Coronary artery (tissue), 2 donors: ENCODE measurements around the gene TAP1.
A peak's percentile ranks its signal among the peaks of the same experiment; 100 is the strongest.

Source experiments
- DNase-seq: peaks from one replicate; pipeline ENCODE4 v3.0.0-alpha.2; 2017; ENCODE audit warnings: low spot score
- H3K27ac ChIP-seq, 2 donors: fragments of 200-600 bp; sonication (generic); one replicate each; pipeline ENCODE4 v1.5.1; 2016 to 2019
- H3K4me3 ChIP-seq: fragments of 200-600 bp; sonication (generic); 2 replicates; pipeline ENCODE4 v1.5.1; 2016; ENCODE audit warnings: mild to moderate bottlenecking, moderate library complexity
- TF ChIP-seq, protein P1 (sequence below): fragments of 200-600 bp; sonication (generic); IDR thresholded peaks from one replicate; pipeline ENCODE4 v1.5.1; 2019; ENCODE audit warnings: antibody characterized with exemption

Gene TAP1

DNA sequence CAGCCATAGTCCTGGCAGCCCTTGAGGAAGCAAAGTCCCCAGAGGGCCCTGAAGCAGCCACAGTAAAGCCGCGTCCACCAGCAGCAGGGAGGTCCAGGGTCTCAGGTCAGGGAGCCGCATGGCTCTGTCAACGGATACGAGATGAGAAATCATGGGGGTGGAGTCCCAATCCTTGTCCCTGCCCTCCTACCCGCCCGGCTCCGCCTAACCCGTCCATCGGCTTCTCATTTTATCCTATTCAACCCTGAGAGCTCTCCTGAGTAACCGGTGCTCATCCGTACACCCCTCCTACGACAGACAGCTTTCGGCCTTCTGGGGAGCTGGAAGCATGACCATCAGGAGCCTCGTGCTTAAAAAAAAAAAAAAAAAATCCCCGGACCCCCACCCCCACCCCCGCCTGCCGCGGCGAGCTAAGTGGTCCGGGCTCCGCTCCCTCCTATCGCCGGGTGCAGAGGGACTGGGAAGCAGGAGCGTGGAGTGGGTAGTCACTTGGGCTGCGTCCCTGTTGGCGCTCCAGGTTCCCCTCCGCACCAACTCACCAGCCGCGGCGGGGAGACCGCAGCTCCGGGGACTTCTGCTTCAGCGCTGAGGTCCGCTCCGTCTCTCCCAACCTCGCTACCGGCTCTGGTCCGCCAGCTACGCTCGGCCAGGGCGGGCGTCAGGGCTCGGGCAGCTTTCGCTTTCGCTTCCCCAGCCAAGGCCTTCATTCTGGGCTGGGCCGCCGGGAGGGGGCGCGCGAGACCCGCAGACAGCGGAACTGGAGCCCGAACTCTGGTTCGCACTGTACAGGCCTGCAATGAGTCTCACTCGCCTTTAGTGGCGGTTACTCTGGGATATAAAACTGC, 15.2 kb downstream of the TAP1 start, which contains the start of gene TAP2:
Gene TAP2 (minus strand): TSS at position 626 of the 845 bp plus-strand sequence. CDS start 506 bp downstream, at position 120.
- peak within 1 kb of the TSS; percentile 92 to 97 for H3K27ac ChIP-seq
- peak; percentile 96 for DNase-seq
- peak within 1 kb of the TSS; percentile 83 for H3K4me3 ChIP-seq
- TF ChIP-seq, protein P1, sequence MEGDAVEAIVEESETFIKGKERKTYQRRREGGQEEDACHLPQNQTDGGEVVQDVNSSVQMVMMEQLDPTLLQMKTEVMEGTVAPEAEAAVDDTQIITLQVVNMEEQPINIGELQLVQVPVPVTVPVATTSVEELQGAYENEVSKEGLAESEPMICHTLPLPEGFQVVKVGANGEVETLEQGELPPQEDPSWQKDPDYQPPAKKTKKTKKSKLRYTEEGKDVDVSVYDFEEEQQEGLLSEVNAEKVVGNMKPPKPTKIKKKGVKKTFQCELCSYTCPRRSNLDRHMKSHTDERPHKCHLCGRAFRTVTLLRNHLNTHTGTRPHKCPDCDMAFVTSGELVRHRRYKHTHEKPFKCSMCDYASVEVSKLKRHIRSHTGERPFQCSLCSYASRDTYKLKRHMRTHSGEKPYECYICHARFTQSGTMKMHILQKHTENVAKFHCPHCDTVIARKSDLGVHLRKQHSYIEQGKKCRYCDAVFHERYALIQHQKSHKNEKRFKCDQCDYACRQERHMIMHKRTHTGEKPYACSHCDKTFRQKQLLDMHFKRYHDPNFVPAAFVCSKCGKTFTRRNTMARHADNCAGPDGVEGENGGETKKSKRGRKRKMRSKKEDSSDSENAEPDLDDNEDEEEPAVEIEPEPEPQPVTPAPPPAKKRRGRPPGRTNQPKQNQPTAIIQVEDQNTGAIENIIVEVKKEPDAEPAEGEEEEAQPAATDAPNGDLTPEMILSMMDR, result peak; percentile 92

DNA sequence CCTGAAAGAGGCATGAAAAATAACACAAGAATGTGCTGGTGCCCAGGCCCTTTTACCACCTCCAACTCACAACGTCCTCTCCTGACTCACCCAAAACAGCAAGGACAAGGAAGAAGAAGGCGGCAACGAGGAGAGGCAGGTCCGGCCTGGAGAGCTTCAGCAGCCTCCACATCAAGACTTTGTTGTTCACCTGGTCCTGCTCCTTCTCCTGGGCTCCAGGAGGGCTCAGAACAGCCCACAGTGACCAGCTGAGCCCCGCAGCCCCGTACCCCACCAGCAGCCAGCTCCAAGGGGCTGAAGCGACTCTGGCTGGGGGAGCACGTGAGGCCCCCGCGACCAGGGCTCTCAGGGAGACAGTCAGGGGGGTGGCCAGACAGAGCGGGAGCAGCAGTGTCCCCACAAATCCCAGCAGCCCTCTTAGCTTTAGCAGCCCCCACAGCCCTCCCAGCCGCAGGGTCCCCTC, 15.8 kb downstream of the TAP1 start:
- DNase-seq, result no peak
- TF ChIP-seq, protein P1, result no peak

DNA sequence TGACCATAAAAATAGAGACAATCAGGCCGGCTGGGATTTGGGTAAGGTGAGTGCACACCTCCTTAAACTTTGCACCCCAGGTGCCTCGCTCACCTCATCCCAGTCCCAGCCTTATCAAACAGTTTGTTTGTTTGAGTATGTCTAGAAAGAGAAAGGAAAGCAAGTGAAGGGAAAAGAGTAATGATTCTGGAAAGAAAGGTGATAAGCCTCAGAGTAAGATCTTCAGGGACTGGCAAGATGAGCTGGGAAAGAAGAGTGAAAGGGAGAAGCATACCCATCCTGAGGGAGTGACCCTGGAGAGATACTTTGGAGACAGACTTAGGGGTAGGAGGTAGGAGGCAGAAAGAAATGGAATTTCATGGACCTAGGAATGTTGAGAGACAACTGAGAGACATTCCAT, 16.6 kb downstream of the TAP1 start:
- Histone ChIP-seq H3K4me3 (no peak overlapping the region), H3K27ac (no peak overlapping the region)
- no peak for DNase-seq
- TF ChIP-seq, protein P1, result no peak

More for the DNA sequence above, 15.8 kb downstream of the TAP1 start:
- peak overlapping the region; percentile 83 for H3K4me3 ChIP-seq
- peak overlapping the region; percentile 92 to 97 for H3K27ac ChIP-seq

DNA sequence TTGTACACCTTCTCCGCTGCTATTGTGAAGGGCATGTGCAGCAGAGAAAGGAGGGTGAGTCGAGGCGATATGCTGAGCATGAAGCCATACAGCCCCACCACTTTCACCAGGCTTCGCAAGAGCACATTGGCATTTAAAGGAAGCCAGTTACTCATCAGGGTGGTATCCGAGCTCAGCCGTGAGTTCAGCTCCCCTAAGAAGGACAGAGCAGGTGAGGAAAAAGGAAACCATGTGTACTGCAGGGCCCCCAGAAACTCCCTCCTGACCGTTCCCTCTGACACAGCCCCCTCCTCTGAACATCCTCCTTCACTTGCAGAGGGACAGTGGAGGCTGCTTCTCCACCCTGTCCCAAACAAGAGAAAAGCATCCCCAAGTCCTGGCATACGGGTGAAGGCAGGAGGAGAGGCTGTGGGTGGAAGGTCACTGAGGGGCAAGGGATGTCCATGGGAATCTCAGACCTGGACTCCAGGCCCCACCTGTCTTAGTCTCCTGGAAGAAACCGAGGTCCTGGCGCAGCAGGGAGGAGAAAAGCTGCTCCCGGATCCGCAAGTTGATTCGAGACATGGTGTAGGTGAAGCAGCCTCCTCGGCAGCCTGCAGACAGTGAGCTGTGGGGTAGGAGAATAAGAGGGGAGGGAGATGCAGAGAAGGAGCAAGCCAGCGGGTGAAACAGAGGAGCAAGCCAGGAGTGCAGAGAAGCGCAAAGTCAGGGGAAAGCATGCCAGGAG, 18.2 kb downstream of the TAP1 start:
- TF ChIP-seq, protein P1, result no peak
- Histone ChIP-seq H3K4me3 (no peak overlapping the region), H3K27ac (no peak overlapping the region)
- no peak for DNase-seq

DNA sequence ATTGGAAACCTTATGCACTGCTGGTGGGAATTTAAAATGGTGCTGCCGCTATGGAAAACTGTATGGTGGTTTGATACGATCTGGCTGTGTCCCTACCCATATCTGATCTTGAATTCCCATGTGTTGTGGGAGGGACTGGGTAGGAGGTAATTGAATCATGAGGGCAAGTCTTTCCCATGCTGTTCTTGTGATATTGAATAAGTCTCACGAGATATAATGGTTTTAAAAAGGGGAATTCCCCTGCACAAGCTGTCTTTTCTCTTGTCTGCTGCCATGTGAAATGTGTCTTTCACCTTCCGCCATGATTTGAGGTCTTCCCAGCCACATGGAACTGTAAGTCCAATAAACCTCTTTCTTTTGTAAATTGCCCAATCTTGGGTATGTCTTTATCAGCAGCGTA, 19.8 kb downstream of the TAP1 start:
- Histone ChIP-seq H3K27ac (no peak overlapping the region), H3K4me3 (no peak overlapping the region)
- TF ChIP-seq, protein P1, result no peak
- no peak for DNase-seq

DNA sequence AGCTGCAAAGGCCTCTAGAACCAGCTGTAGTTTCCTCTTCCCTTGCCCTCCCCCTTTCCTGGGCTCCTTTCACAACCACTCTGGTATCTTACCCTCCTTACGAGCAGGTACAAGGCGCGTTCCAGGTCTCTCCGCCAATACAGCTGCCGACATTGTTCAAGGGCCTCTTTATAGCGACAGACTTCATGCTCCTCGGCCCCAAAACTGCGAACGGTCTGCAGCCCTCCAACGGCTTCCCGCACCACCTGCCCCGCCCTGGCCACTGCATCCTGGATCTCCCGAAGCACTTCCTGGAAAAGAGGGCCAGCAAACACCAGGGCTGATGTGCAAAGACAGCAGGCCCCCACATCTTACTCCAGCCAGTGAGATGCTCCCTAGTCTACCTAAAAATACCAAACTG, 21.0 kb downstream of the TAP1 start:
- no peak for DNase-seq
- TF ChIP-seq, protein P1, result no peak
- H3K4me3 ChIP-seq, result no peak overlapping the region
- no peak overlapping the region for H3K27ac ChIP-seq
